Measurements from ENCODE around the gene MATN1.

DNA sequence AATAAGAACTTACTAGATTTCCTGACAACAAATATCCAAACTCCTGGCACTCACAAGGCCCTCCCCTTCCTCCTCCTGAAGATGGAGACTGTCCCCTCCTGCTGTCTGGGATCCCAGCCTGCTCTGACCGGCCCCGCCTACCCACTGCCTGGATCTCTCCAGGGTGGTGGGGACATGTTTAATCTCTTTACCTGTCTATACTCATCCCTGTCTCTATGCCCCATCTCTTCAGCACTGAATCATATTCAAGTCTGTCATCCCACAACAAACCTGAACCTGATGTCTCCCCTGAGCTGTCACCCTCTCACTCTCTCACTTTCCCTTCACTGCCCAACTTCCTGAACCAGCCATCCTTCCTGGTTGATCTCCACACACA lies 22.1 kb downstream of the MATN1 start:
- no peak for TF ChIP-seq CTCF (IDR thresholded peaks at IDR 0.05)
- no peak for TF ChIP-seq EP300 (IDR thresholded peaks at IDR 0.05)

All from suprapubic skin (tissue), 3 donors.